Large intestine (tissue), 3 donors: Measurements from ENCODE around the gene UVSSA. TPM values are rescaled to one million over a fixed set of nuclear protein-coding genes. Genes with fewer than 3 reads are reported as not detected.

ENCODE experiments used
- DNase-seq, 2 donors: peaks; one replicate each; pipeline versions ENCODE4 v3.0.0 to v3.0.0-alpha.2; 2013
- H3K27ac ChIP-seq: one replicate; pipeline ENCODE4 v1.5.1; 2013; ENCODE audit warnings: low read length
- H3K27me3 ChIP-seq: 2 replicates; pipeline ENCODE4 v1.6.1; 2013; ENCODE audit warnings: low read length; ENCODE audit not compliant: control insufficient read depth, insufficient read depth
- H3K36me3 ChIP-seq: 2 replicates; pipeline ENCODE4 v1.6.1; 2013; ENCODE audit warnings: low read length; ENCODE audit not compliant: control insufficient read depth, insufficient read depth
- H3K4me1 ChIP-seq: one replicate; pipeline ENCODE4 v1.6.1; 2013; ENCODE audit warnings: low read length; ENCODE audit not compliant: control insufficient read depth, insufficient read depth
- H3K4me3 ChIP-seq: one replicate; pipeline ENCODE4 v1.5.1; 2013; ENCODE audit warnings: low read length
- H3K9me3 ChIP-seq: one replicate; pipeline ENCODE4 v1.6.1; 2013; ENCODE audit warnings: mild to moderate bottlenecking, low read depth, low read length, moderate library complexity; ENCODE audit not compliant: control insufficient read depth
- WGBS: methylation state at CpG from one replicate; pipeline ENCODE4 v1.1.5; 2013; ENCODE audit warnings: low lambda C conversion rate; ENCODE audit not compliant: insufficient coverage; 5-methylcytosine and 5-hydroxymethylcytosine counted together
- polyA plus RNA-seq: library from polyadenylated mRNA; unstranded; fragments of 120-200 nt; gene quantifications from one replicate; pipeline ENCODE4 v1.2.1, GENCODE V29; 2013

UVSSA gene
- polyA plus RNA-seq, 1 donor = 23.5 TPM

- no peak overlapping the region for H3K4me3 ChIP-seq
- H3K27ac ChIP-seq = no peak overlapping the region
- H3K36me3 ChIP-seq = peaks cover 25% of the 10 kb centered on the region
- WGBS = no CpG with 5 or more reads among the region's 16 CpGs
- no peaks in the 10 kb centered on the region for H3K27me3 ChIP-seq
- no peaks in the 10 kb centered on the region for H3K9me3 ChIP-seq
- no peak for DNase-seq
- no peaks in the 10 kb centered on the region for H3K4me1 ChIP-seq
These were observed 13.0 kb downstream of the UVSSA start for GRCh38 chr4:1359976-1360375.

DNA sequence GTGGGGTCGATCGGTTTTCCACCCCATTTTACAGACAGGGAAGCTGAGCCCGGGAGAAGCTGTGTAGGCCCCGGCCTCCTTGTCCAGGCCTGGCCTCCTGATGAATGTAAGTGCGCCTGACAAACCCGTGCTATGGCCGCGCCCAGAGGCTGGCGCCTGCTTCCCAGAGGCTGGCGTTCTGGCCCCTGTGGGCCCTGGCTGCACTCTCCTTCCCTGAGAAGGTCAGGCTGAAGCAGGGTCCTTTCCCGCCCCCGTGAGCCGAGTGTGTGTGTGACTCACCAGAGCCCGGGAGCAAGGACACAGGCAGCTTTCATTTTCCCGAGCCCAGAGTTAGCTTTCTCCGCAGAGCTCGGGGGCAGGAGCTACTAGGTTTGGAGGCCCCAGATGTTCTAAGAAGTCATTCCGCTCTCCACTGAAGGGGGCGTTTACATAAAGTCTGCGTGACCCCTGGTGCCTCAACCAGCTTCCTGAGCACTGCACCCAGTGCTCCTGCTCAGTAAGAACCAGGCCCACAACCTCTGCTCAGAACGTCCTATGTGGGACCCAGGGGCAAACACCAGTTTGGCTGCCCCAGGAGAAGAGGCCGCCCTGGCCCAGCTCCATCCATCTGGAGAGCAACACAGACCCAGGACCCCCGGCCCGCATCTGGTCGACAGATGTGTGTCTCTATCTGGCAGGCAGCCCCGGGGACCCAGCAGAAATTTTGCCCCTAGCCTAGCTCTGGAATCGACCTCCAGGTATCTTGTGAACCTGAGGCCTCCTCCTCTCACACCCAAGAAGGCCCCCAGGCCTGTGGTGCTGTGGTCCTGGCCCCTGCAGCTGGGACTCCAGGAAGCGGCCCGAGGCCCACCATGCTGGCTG lies 13.6 kb downstream of the UVSSA start:
- Histone ChIP-seq H3K27me3 (no peaks in the 10 kb centered on the region), H3K36me3 (peaks cover 22% of the 10 kb centered on the region), H3K4me1 (no peaks in the 10 kb centered on the region), H3K27ac (no peak overlapping the region), H3K4me3 (no peak overlapping the region), H3K9me3 (no peaks in the 10 kb centered on the region)
- DNase-seq = no peak
- no CpG with 5 or more reads among the region's 29 CpGs for WGBS

GRCh38 chr4:1361431-1361830 lies 14.4 kb downstream of the UVSSA start:
- H3K9me3 ChIP-seq = no peaks in the 10 kb centered on the region

GRCh38 chr4:1362046-1362445 lies 15.0 kb downstream of the UVSSA start:
- WGBS = 50% methylated on average over 2 of the region's 10 CpGs
- Histone ChIP-seq H3K9me3 (no peaks in the 10 kb centered on the region), H3K4me3 (no peak overlapping the region), H3K4me1 (no peaks in the 10 kb centered on the region), H3K27ac (no peak overlapping the region), H3K27me3 (no peaks in the 10 kb centered on the region), H3K36me3 (peaks cover 27% of the 10 kb centered on the region)
- DNase-seq = no peak

More at GRCh38 chr4:1361431-1361830, 14.4 kb downstream of the UVSSA start:
- peaks cover 24% of the 10 kb centered on the region for H3K36me3 ChIP-seq
- H3K27ac ChIP-seq = no peak overlapping the region
- no peaks in the 10 kb centered on the region for H3K4me1 ChIP-seq
- no peak overlapping the region for H3K4me3 ChIP-seq
- DNase-seq = no peak
- WGBS = 100% methylated on average over 1 of the region's 18 CpGs
- H3K27me3 ChIP-seq = no peaks in the 10 kb centered on the region

DNA sequence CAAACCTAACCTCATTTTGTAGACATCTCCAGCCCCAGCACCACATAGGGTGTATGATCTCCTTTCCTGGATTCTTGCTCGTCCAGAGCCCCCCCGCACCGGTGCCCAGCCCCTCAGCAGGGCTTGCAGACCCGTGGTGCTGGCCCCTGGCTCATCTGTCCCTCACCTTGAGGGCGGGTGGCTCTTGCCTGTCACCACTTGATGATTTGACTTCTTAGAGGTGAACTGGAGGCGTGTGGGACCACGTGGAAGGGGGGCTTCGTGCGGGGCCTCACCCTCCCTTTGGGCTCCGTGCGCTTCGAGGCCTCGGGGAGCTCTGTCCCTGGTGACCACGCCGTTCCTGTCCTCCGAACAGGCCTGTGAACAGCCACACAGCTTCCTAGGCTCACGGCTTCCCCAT lies 15.5 kb downstream of the UVSSA start:
- H3K36me3 ChIP-seq = peaks cover 27% of the 10 kb centered on the region
- WGBS = no CpG with 5 or more reads among the region's 17 CpGs

DNA sequence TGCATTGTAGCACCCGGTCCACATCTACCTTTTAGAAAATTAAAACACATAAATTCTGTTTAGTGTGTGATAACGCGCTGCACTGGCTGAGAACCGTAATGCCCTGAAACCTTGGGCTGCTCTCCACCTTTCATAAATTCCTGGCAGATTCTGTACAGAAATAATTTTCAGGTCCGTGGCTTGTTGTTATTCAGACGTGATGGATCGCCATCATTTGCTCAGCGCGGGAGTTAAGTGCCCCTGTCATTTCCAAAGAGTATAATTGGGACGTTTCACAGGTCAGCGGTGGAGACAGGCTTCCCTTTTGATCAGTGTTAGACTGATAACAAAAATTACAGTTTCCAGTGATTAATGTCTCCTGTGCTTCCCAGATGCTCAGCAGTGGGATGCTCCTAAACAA lies 16.5 kb downstream of the UVSSA start:
- DNase-seq = no peak
- Histone ChIP-seq H3K27me3 (no peaks in the 10 kb centered on the region), H3K9me3 (no peaks in the 10 kb centered on the region), H3K27ac (no peak overlapping the region), H3K4me1 (no peaks in the 10 kb centered on the region), H3K4me3 (no peak overlapping the region), H3K36me3 (peaks cover 27% of the 10 kb centered on the region)
- 83% methylated on average over 1 of the region's 11 CpGs for WGBS

More for the DNA sequence above, 15.5 kb downstream of the UVSSA start:
- no peaks in the 10 kb centered on the region for H3K4me1 ChIP-seq
- H3K4me3 ChIP-seq = no peak overlapping the region
- no peak overlapping the region for H3K27ac ChIP-seq
- H3K27me3 ChIP-seq = no peaks in the 10 kb centered on the region
- no peaks in the 10 kb centered on the region for H3K9me3 ChIP-seq
- DNase-seq = no peak

- no CpG with 5 or more reads among the region's 18 CpGs for WGBS
- no peak overlapping the region for H3K27ac ChIP-seq
- peaks cover 22% of the 10 kb centered on the region for H3K36me3 ChIP-seq
- DNase-seq = no peak
- H3K9me3 ChIP-seq = no peaks in the 10 kb centered on the region
- H3K4me3 ChIP-seq = no peak overlapping the region
- H3K27me3 ChIP-seq = no peaks in the 10 kb centered on the region
- no peaks in the 10 kb centered on the region for H3K4me1 ChIP-seq
These were observed 17.2 kb downstream of the UVSSA start for GRCh38 chr4:1364217-1364616.

GRCh38 chr4:1364748-1365147 lies 17.7 kb downstream of the UVSSA start:
- H3K27me3 ChIP-seq = no peaks in the 10 kb centered on the region
- H3K36me3 ChIP-seq = peaks cover 18% of the 10 kb centered on the region
- WGBS = no CpG with 5 or more reads among the region's 13 CpGs
- no peaks in the 10 kb centered on the region for H3K4me1 ChIP-seq
- no peak overlapping the region for H3K4me3 ChIP-seq
- DNase-seq = no peak
- no peak overlapping the region for H3K27ac ChIP-seq
- H3K9me3 ChIP-seq = no peaks in the 10 kb centered on the region

DNA sequence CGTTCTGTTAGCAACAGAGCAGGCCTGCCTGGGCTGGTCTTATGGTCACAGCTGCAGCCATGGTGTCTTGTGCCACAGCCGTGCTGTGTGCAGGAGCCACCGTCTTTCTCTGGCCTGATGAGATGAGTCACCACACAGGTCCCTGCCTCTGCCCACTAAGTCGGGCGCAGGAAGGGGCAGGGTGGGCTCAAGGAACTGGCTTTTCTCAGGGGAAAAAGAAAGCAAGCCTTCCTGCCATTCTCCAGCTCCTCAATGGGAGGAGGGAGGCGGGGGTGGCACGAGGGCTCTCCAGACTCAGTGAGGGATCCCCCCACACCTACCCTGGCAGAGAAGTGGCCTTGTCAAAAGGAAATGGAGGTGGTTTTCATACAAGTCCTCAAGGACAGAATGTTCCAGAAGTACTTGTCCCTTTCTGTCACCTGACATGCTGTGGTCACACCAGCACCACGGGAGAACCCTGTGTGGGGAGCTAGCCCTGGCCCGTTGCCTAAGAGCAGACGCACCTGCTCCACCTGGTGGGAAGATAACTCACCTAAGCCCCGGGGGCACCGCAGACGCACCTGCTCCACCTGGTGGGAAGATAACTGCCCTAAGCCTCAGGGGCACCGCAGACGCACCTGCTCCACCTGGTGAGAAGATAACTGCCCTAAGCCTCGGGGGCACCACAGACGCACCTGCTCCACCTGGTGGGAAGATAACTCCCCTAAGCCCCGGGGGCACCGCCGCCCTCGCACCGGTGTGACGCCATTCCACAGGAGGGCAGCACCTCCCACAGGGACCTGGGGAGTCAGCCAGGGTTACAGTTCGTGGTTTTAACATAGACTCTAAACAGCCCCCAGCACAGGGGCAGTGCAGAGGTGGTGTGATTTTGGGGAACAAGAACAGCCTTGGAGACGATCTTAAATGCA lies 18.5 kb downstream of the UVSSA start:
- H3K27me3 ChIP-seq = no peaks in the 10 kb centered on the region
- H3K27ac ChIP-seq = no peak overlapping the region
- no peaks in the 10 kb centered on the region for H3K9me3 ChIP-seq
- WGBS = no CpG with 5 or more reads among the region's 25 CpGs
- DNase-seq = peak; percentile 29 to 54
- no peak overlapping the region for H3K4me3 ChIP-seq
- no peaks in the 10 kb centered on the region for H3K4me1 ChIP-seq
- H3K36me3 ChIP-seq = peaks cover 19% of the 10 kb centered on the region

- no CpG with 5 or more reads among the region's 35 CpGs for WGBS
- H3K4me1 ChIP-seq = no peaks in the 10 kb centered on the region
- DNase-seq = no peak
- H3K4me3 ChIP-seq = no peak overlapping the region
- H3K27ac ChIP-seq = no peak overlapping the region
- H3K9me3 ChIP-seq = no peaks in the 10 kb centered on the region
- peaks cover 25% of the 10 kb centered on the region for H3K36me3 ChIP-seq
- no peaks in the 10 kb centered on the region for H3K27me3 ChIP-seq
These were observed 19.6 kb downstream of the UVSSA start for GRCh38 chr4:1366371-1367229.
